Colon (tissue), 2 donors: ENCODE data around the gene FAM193B.
"Not testable (repeated sequence)": the region's sequence is repeated elsewhere in the genome, so short reads cannot be mapped to it uniquely, and the experiment has no call there.

Source experiments
- FAIRE-seq: peaks from 2 replicates; lab custom pipeline; 2012; peaks lifted over from hg19 to GRCh38; lab: Jason Lieb, UNC
- donor health status: control.
- donor health status: control.

FAM193B gene

GRCh38 chr5:177537389-177538361 lies 16.7 kb downstream of the FAM193B start:
- no peak for FAIRE-seq

DNA sequence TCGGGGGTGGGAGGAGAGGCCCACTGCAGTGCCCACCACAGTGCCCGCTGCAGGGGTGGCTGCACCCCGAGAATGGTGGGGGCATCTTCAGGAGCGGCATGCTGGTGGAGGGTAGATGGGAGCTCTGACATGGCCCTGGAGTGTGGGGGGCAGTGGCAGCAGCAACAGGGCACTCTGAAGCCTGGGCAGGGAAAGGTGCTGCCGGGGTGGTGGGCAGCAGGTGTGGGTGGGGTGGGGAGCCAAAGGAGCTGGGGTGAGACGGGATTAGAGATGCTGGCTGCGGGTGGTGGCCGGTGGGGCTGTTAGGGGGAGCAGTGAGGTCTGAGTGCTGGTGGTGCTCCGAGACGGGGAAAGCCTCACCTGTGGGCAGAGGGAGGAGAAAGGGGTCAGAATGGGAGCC lies 18.0 kb downstream of the FAM193B start:
- no peak for FAIRE-seq

GRCh38 chr5:177535125-177535524 lies 19.2 kb downstream of the FAM193B start:
- no peak for FAIRE-seq

- not testable (repeated sequence) for FAIRE-seq
These were observed 19.9 kb downstream of the FAM193B start for GRCh38 chr5:177534433-177534832.

DNA sequence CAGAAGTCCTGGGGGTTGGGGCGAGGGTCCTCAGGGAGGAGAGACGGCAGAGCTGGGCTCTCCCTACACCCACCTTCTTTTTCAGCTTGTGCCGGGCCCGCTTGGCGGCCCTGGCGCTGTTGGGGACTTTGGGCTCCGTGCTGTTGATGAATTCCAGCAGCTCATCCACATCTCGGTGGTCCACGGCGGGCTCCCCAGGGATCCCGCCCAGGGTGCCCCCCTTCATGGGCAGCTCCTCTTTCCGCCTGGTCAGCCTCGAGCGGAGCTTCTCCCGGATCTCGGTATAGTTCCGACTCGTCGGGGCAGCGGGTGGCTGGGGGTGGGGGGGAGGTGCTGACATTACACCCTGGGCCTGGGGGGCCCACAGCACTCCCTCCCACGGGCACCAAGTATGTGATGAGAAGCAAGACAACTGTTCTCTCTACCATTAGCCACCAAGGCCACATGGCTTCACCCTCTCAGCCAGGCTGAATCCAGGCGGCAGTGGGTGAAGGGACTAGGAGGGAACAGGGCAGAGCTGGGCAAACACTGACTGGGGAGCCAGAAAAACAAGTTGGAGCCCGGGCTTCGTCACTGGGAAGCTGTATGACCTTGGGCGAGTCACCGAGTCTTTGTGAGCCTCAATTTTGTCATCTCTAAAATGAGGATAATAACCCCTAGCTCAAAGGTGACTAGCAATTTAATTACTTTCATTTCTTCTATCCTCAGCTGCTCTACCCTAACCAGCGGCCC lies 23.0 kb downstream of the FAM193B start:
- no peak for FAIRE-seq

- FAIRE-seq, result no peak
These were observed 23.7 kb downstream of the FAM193B start for GRCh38 chr5:177530638-177531037.

- FAIRE-seq, result no peak
These were observed 24.8 kb downstream of the FAM193B start for GRCh38 chr5:177529247-177530203.

DNA sequence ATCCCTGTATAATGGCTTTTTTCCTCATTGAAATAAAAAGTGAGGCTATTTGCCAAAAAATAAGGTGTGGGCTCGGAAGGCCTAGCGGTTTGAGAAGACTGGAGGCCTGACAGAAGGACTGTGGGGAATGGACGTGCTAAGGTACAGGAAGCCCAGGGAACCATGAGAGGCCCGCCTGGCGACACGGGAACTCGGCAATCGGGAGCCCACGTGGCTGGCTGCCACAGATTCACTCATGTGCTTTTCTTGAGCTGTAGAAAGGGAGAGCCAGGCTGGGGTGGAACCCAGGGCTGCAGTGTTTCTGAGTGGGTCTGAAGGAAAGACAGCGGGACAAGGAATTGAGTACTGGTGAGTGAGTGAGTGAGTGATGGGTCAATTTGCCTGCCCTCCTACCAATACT lies 25.7 kb downstream of the FAM193B start:
- no peak for FAIRE-seq

GRCh38 chr5:177527595-177527994 lies 26.8 kb downstream of the FAM193B start:
- FAIRE-seq, result no peak

DNA sequence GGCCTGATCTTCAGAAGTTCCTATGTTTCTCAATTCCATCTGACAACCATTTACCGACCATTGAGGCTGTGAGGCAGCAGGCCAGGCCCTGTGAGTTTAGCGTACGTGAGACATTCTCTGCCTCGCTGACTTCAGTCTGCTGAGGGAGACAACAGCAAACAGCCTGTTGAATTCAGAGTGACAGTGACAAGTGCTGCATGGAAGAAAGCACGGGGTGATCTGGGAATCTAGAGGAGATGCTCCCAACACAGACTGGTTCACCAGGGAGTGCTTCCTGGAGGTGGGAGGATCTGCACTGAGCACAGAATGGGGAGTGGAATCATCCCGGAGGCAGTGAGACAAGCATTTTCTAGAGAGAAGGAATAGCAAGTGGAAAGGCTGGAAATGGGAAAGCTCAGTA lies 27.6 kb downstream of the FAM193B start:
- FAIRE-seq, result no peak

DNA sequence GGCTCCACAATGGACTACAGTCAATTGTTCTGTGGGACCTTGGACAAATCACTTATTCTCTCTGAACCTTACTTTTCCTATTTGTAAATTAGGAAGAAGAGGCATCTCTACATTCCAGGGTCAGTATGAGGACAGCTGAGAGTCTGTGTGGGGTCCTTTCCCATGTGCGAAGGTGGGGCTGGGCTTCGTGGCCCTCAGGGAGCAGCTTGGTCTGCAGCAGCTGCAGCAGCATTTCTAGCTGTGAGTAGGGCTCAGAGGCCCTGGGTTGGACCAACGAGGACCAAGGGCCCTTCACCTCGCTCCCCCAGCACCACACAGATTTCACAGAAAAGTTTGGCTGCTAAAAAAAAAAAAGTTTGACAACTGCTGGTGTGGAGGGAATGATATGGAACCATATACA lies 28.2 kb downstream of the FAM193B start:
- no peak for FAIRE-seq

- FAIRE-seq, result no peak
These were observed 29.3 kb downstream of the FAM193B start for GRCh38 chr5:177524941-177525655.

- no peak for FAIRE-seq
These were observed 29.8 kb downstream of the FAM193B start for GRCh38 chr5:177524539-177524900.

- no peak for FAIRE-seq
These were observed 30.4 kb downstream of the FAM193B start for GRCh38 chr5:177523711-177524538.

DNA sequence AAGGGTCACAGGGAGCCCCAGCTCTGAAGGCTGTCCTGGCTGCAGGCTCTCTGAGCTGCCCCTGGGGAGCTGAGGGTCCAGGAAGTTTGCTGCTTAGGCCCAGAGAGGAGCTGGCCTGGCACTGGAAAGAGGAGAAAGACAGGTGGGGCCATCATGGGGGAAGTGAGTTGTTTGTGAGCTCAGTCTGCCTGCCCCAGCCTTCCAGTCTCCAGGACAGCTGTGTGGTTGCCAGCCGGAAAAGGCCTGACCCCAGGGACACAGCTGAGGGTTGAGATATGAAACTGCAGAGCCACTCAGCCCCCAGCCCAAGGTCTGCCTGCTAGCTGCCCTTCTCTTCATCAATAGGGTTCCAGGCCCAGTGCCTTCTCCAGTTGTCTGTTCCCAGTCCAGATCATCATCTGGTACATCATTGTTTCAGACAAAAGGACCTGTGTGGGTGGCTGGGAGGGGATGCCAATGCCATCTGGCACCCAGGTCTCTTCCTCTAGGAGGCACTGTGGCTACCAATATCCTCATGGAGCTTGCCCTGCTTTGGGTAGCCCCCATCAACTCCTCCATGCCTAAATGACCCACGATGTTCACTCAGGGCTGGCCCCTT lies 33.3 kb downstream of the FAM193B start:
- no peak for FAIRE-seq

DNA sequence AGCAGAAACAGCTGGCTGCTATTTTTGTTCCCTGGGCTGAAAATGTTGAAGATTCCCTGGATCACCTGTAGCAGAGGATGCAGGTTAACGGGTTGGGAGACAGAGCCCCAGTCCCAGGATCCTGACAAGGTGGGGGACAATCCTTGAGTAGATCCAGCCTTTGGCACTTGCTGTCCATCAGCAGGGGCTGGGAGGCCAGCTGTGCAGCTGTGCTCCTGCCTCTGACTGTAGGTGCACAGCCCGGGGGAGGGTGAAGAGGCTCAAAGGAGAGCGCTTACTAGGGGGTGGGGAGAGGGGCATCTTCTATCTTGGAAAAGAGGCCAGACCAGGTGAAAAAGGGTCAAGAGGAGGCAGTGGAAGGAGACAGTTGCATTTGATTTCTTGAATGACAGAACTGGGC lies 34.1 kb downstream of the FAM193B start:
- no peak for FAIRE-seq

DNA sequence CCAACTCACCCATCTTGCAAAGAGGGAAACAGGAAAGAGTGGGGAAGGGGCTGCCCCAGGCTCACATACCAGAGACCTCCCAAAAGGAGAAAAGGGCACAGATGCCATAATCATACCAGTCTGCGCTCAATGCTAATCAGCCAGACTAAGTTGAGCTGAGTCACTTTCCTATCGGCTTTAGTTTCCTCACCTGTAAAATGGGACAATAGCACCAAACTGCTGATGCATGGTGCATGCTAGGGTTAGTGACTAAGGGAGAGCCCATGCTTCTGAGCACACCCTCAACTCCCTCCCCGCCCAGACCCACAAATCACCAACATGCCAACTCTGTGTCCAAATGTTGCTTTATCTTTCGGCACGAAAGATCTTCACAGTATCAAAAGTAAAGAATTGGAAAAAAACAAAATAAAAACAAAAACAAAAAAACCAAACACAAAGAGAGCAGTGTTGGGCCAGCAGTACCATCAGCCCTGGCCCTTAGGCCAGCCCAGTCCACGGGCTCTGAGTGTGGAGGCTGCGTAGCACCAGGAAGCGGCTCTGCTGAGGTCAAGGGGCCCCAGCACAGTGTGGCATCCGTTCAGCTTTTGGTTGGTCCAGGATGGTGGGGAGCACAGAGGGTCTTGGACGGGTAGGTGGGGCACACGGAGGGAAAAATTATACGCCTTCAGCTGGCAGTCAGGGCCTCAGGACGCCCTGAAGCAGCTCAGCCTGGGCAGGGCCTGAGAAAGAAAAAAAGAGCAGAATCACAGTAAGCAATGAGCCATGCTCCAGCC lies 34.7 kb downstream of the FAM193B start:
- no peak for FAIRE-seq

- FAIRE-seq, result peak; percentile 14
These were observed 37.5 kb downstream of the FAM193B start, which contains the start of gene DDX41 for GRCh38 chr5:177516601-177517568. TSS of gene DDX41 (minus strand) at chr5:177516961. CDS start at chr5:177516945, 16 bp downstream.
